WTC11 (cell line): ENCODE measurements around the gene ITPRIPL1. TPM values are rescaled to one million over a fixed set of nuclear protein-coding genes. Genes with fewer than 3 reads are reported as not detected.

Experiments used
- ATAC-seq: fragments of 200-7000 bp; cut with Tn5 transposase; 2 replicates; pipeline ENCODE4 v1.10.0; 2021; ENCODE audit warnings: mild to moderate bottlenecking, moderate library complexity
- CTCF ChIA-PET: fragments of 300-600 bp; sonication (Branson Sonifier 250); formaldehyde crosslinking; loops from one replicate; lab custom pipeline; 2021; ENCODE audit warnings: antibody characterized with exemption; lab: Charles Lee
- POLR2A ChIA-PET: fragments of 350-600 bp; sonication (Branson Sonifier 250); formaldehyde crosslinking; loops from one replicate; lab custom pipeline; 2021; ENCODE audit warnings: antibody characterized with exemption; lab: Charles Lee
- DNase-seq: peaks from one replicate; pipeline ENCODE4 v3.0.0; 2021; ENCODE audit warnings: low spot score
- H3K27ac Mint-ChIP-seq: 2 replicates; pipeline ENCODE4 v1.8.0; 2021; ENCODE audit warnings: mixed read lengths
- H3K27me3 Mint-ChIP-seq: 2 replicates; pipeline ENCODE4 v1.8.0; 2021; ENCODE audit warnings: low read depth, mild to moderate bottlenecking, moderate library complexity, mixed read lengths
- H3K36me3 Mint-ChIP-seq: 2 replicates; pipeline ENCODE4 v1.8.0; 2021; ENCODE audit warnings: mixed read lengths
- H3K4me1 Mint-ChIP-seq: 2 replicates; pipeline ENCODE4 v1.8.0; 2022; ENCODE audit warnings: mixed read lengths
- H3K4me3 Mint-ChIP-seq: 2 replicates; pipeline ENCODE4 v1.8.0; 2021; ENCODE audit warnings: mild to moderate bottlenecking, moderate library complexity, mixed read lengths
- H3K9me3 Mint-ChIP-seq: 2 replicates; pipeline ENCODE4 v1.8.0; 2021; ENCODE audit warnings: mixed read lengths
- AFF4 ChIP-seq: sonication (generic); formaldehyde crosslinking; IDR thresholded peaks from 2 replicates; pipeline ENCODE4 v1.8.1; 2023; ENCODE audit warnings: mild to moderate bottlenecking, missing genetic modification reagents, borderline replicate concordance
- AR ChIP-seq: fragments of 250-450 bp; sonication (Bioruptor Pico); IDR thresholded peaks from 2 replicates; pipeline ENCODE4 v1.9.0; 2021; ENCODE audit warnings: mild to moderate bottlenecking
- KAT7 ChIP-seq: sonication (generic); formaldehyde crosslinking; IDR thresholded peaks from 2 replicates; pipeline ENCODE4 v1.8.1; 2023; ENCODE audit warnings: missing genetic modification reagents, mild to moderate bottlenecking, borderline replicate concordance
- PREB ChIP-seq: sonication (generic); formaldehyde crosslinking; IDR thresholded peaks from 2 replicates; pipeline ENCODE4 v1.8.1; 2022; ENCODE audit warnings: mild to moderate bottlenecking, missing genetic modification reagents, moderate library complexity, borderline replicate concordance
- RELA ChIP-seq: sonication (generic); formaldehyde crosslinking; IDR thresholded peaks from 2 replicates; pipeline ENCODE4 v1.8.1; 2022; ENCODE audit warnings: missing genetic modification reagents, mild to moderate bottlenecking, borderline replicate concordance
- SMAD3 ChIP-seq: sonication (generic); formaldehyde crosslinking; IDR thresholded peaks from 2 replicates; pipeline ENCODE4 v1.8.0; 2022; ENCODE audit warnings: missing genetic modification reagents, mild to moderate bottlenecking, borderline replicate concordance
- total RNA-seq: library from RNA; stranded (reverse); gene quantifications from 3 replicates; pipeline ENCODE4 v1.2.3, GENCODE V29; 2021
- TF ChIP-seq, protein P1 (sequence below): sonication (generic); formaldehyde crosslinking; IDR thresholded peaks from 2 replicates; pipeline ENCODE4 v1.8.1; 2023; ENCODE audit warnings: mild to moderate bottlenecking, missing genetic modification reagents
- TF ChIP-seq, protein P2 (sequence below): fragments of 250-450 bp; sonication (Bioruptor Pico); IDR thresholded peaks from 2 replicates; pipeline ENCODE4 v2.1.2; 2022; ENCODE audit warnings: mild to moderate bottlenecking, moderate library complexity
- TF ChIP-seq, protein P3 (sequence below): fragments of 250-450 bp; sonication (Bioruptor Pico); IDR thresholded peaks from 2 replicates; pipeline ENCODE4 v1.9.0; 2021; ENCODE audit warnings: moderate library complexity, mild to moderate bottlenecking, inconsistent platforms, borderline replicate concordance
- TF ChIP-seq, protein P4 (sequence below): sonication (generic); formaldehyde crosslinking; IDR thresholded peaks from 2 replicates; pipeline ENCODE4 v1.8.0; 2022; ENCODE audit warnings: mild to moderate bottlenecking, missing genetic modification reagents
- TF ChIP-seq, protein P5 (sequence below): sonication (generic); formaldehyde crosslinking; IDR thresholded peaks from 2 replicates; pipeline ENCODE4 v1.8.1; 2022; ENCODE audit warnings: missing genetic modification reagents, borderline replicate concordance

ITPRIPL1 gene
- total RNA-seq, 1 experiment from 2014 or later, result 11.7 TPM

DNA sequence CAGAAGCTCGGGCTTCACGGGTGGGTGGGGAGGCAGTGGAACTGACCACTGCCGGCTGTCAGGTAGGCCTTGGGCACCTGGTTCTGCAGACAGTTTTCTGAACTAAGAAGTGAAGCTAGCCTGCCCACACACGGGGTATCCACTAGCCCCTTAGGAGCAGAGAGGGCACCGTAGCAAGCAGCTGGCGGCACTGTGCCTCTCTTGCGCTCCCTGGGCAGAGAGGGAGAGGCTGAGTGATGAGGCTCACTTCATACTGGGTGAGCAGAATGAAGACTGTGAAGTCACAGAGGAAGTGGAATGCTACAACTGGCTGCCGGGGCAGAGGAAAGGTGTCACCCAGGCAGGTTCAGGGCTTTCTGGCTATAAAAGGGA is 753 bp downstream of the ITPRIPL1 start:
- DNase-seq (no peak), ATAC-seq (no peak)
- no peaks in the 10 kb centered on the region for H3K9me3 Mint-ChIP-seq
- POLR2A ChIA-PET, result interaction anchor here (1.6 kb wide), 1 partner anchor 10 kb away, joined by 7 read pairs; the partner anchor contains the start of gene NCAPH
- CTCF ChIA-PET, result interaction anchor here (0.9 to 1.4 kb wide), 5 partner anchors 10 to 224 kb away, joined by 3 to 6 read pairs (median 5); partner anchors contain the start of gene NCAPH
- peak overlapping the region; percentile 88 for H3K4me3 Mint-ChIP-seq
- TF ChIP-seq, protein P1, sequence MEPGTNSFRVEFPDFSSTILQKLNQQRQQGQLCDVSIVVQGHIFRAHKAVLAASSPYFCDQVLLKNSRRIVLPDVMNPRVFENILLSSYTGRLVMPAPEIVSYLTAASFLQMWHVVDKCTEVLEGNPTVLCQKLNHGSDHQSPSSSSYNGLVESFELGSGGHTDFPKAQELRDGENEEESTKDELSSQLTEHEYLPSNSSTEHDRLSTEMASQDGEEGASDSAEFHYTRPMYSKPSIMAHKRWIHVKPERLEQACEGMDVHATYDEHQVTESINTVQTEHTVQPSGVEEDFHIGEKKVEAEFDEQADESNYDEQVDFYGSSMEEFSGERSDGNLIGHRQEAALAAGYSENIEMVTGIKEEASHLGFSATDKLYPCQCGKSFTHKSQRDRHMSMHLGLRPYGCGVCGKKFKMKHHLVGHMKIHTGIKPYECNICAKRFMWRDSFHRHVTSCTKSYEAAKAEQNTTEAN (CRISPR knock-in tag), result no peak
- TF ChIP-seq RELA (CRISPR knock-in tag) (no peak), SMAD3 (CRISPR knock-in tag) (no peak), AFF4 (no peak)
- peaks cover 17% of the 10 kb centered on the region for H3K4me1 Mint-ChIP-seq
- peaks cover 21% of the 10 kb centered on the region for H3K36me3 Mint-ChIP-seq
- no peak overlapping the region for H3K27ac Mint-ChIP-seq
- peaks cover 45% of the 10 kb centered on the region for H3K27me3 Mint-ChIP-seq

DNA sequence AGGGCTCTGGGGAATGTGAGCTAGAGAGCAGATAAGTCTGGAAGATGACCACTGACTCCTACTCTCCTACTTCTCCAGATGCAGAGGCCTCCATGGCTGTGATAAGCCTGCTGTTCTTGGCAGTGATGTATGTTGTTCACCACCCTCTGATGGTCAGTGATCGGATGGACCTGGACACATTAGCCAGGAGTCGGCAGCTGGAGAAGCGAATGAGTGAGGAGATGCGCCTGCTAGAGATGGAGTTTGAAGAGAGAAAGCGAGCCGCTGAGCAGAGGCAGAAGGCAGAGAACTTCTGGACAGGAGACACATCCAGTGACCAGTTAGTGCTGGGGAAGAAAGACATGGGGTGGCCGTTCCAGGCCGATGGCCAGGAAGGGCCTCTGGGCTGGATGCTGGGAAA is 1.4 kb downstream of the ITPRIPL1 start:
- ATAC-seq (no peak), DNase-seq (no peak)
- CTCF ChIA-PET, result interaction anchor here (1.3 kb wide), 1 partner anchor 224 kb away, joined by 3 read pairs; no protein-coding TSS in a partner anchor
- POLR2A ChIA-PET, result no interaction called here
- H3K27ac Mint-ChIP-seq, result no peak overlapping the region
- H3K27me3 Mint-ChIP-seq, result peaks cover 38% of the 10 kb centered on the region
- H3K4me1 Mint-ChIP-seq, result peaks cover 14% of the 10 kb centered on the region
- TF ChIP-seq, protein P1 (CRISPR knock-in tag), result no peak
- TF ChIP-seq, protein P2, sequence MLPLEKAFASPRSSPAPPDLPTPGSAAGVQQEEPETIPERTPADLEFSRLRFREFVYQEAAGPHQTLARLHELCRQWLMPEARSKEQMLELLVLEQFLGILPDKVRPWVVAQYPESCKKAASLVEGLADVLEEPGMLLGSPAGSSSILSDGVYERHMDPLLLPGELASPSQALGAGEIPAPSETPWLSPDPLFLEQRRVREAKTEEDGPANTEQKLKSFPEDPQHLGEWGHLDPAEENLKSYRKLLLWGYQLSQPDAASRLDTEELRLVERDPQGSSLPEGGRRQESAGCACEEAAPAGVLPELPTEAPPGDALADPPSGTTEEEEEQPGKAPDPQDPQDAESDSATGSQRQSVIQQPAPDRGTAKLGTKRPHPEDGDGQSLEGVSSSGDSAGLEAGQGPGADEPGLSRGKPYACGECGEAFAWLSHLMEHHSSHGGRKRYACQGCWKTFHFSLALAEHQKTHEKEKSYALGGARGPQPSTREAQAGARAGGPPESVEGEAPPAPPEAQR (CRISPR knock-in tag), result no peak
- TF ChIP-seq, protein P3, sequence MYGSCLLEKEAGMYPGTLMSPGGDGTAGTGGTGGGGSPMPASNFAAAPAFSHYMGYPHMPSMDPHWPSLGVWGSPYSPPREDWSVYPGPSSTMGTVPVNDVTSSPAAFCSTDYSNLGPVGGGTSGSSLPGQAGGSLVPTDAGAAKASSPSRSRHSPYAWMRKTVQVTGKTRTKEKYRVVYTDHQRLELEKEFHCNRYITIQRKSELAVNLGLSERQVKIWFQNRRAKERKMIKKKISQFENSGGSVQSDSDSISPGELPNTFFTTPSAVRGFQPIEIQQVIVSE (CRISPR knock-in tag), result no peak
- no peak for TF ChIP-seq PREB (CRISPR knock-in tag)
- TF ChIP-seq, protein P4, sequence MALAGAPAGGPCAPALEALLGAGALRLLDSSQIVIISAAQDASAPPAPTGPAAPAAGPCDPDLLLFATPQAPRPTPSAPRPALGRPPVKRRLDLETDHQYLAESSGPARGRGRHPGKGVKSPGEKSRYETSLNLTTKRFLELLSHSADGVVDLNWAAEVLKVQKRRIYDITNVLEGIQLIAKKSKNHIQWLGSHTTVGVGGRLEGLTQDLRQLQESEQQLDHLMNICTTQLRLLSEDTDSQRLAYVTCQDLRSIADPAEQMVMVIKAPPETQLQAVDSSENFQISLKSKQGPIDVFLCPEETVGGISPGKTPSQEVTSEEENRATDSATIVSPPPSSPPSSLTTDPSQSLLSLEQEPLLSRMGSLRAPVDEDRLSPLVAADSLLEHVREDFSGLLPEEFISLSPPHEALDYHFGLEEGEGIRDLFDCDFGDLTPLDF, result no peak
- no peak for TF ChIP-seq KAT7 (CRISPR knock-in tag)
- TF ChIP-seq AR (CRISPR knock-in tag), result no peak
- TF ChIP-seq, protein P5, sequence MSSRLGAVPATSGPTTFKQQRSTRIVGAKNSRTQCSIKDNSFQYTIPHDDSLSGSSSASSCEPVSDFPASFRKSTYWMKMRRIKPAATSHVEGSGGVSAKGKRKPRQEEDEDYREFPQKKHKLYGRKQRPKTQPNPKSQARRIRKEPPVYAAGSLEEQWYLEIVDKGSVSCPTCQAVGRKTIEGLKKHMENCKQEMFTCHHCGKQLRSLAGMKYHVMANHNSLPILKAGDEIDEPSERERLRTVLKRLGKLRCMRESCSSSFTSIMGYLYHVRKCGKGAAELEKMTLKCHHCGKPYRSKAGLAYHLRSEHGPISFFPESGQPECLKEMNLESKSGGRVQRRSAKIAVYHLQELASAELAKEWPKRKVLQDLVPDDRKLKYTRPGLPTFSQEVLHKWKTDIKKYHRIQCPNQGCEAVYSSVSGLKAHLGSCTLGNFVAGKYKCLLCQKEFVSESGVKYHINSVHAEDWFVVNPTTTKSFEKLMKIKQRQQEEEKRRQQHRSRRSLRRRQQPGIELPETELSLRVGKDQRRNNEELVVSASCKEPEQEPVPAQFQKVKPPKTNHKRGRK (CRISPR knock-in tag), result no peak
- no peaks in the 10 kb centered on the region for H3K9me3 Mint-ChIP-seq
- H3K4me3 Mint-ChIP-seq, result no peak overlapping the region
- peaks cover 21% of the 10 kb centered on the region for H3K36me3 Mint-ChIP-seq
